MCF 10A (cell line): Measurements from ENCODE around the gene TMEM156. TPM values are rescaled to one million over a fixed set of nuclear protein-coding genes. Genes with fewer than 3 reads are reported as not detected.
"Not testable (repeated sequence)": the region's sequence is repeated elsewhere in the genome, so short reads cannot be mapped to it uniquely, and the experiment has no call there.

ENCODE experiments used
- BruUV-seq: library from RNA; stranded (reverse); fragments of 400-500 nt; replicated peaks from 2 replicates; lab custom pipeline; 2021; lab: Mats Ljungman, UMichigan
- CTCF ChIA-PET: fragments of 300-600 bp; sonication (Branson Sonifier 250); formaldehyde crosslinking; extraction: SDS; loops from one replicate; lab custom pipeline; 2021; ENCODE audit warnings: antibody characterized with exemption, inconsistent platforms; lab: Yijun Ruan, JAX
- POLR2A ChIA-PET: fragments of 300-600, 350-650 bp; sonication (Branson Sonifier 250); formaldehyde crosslinking; extraction: SDS; loops from one replicate; lab custom pipeline; 2020; ENCODE audit warnings: antibody characterized with exemption, inconsistent platforms; lab: Yijun Ruan, JAX
- DNase-seq: peaks from one replicate; pipeline ENCODE4 v3.0.0-alpha.2; 2018; ENCODE audit not compliant: unreplicated experiment
- H3K27ac Mint-ChIP-seq: one replicate; pipeline ENCODE4 v1.8.0; 2022; ENCODE audit warnings: mild to moderate bottlenecking, low read depth, mixed read lengths; ENCODE audit not compliant: unreplicated experiment
- H3K27me3 Mint-ChIP-seq: one replicate; pipeline ENCODE4 v1.8.0; 2022; ENCODE audit warnings: mixed read lengths; ENCODE audit not compliant: insufficient read depth, unreplicated experiment
- H3K36me3 Mint-ChIP-seq: one replicate; pipeline ENCODE4 v1.8.0; 2022; ENCODE audit warnings: mild to moderate bottlenecking, moderate library complexity, mixed read lengths; ENCODE audit not compliant: insufficient read depth, unreplicated experiment
- H3K4me1 Mint-ChIP-seq: one replicate; pipeline ENCODE4 v1.8.0; 2022; ENCODE audit warnings: mixed read lengths; ENCODE audit not compliant: insufficient read depth, unreplicated experiment
- H3K4me3 Mint-ChIP-seq: one replicate; pipeline ENCODE4 v1.8.0; 2022; ENCODE audit warnings: mild to moderate bottlenecking, moderate library complexity, mixed read lengths; ENCODE audit not compliant: unreplicated experiment
- H3K9me3 Mint-ChIP-seq: one replicate; pipeline ENCODE4 v1.8.0; 2022; ENCODE audit warnings: mixed read lengths; ENCODE audit not compliant: unreplicated experiment
- CTCF ChIP-seq: fragments of 200-600 bp; IDR thresholded peaks from one replicate; pipeline ENCODE4 v1.8.0; 2022; ENCODE audit warnings: antibody characterized with exemption, mild to moderate bottlenecking; ENCODE audit not compliant: unreplicated experiment
- intact Hi-C: fragments of 100-400 bp; cut with micrococcal nuclease; formaldehyde crosslinking; loops from 2 replicates; pipeline ENCODE4 v1.14.1; 2022
- total RNA-seq: library from RNA; stranded (reverse); gene quantifications from 2 replicates; pipeline ENCODE4 v1.2.3, GENCODE V29; 2022

TMEM156 gene
- total RNA-seq, 1 experiment from 2014 or later: 5.3 TPM

DNA sequence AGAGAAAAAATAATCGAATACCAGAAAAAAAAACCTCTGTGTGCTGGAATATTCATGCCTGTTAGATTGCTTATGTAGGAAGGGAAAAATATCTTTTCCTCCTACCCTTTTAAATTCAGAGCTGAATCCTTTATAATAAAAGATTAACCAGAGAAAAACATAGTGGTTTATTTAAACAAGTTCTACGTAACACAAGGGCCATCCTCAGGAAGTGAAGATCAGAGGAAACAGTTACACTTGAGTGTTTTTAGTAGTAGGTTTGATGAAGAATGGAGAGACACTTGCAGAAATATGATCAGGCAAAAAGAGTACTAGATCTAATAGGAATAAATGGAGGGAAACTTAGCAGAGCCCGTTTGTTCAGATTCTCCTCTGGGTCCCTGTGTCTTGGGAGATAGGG is 66.3 kb downstream of the TMEM156 start:
- intact Hi-C loops: loop anchor here (5.0 kb wide), 1 partner anchor 76 kb away; no protein-coding TSS in a partner anchor
- CTCF ChIA-PET: interaction anchor here (0.7 to 1.4 kb wide), 3 partner anchors 13 to 84 kb away, joined by 3 to 5 read pairs (median 3); no protein-coding TSS in a partner anchor
- Mint-ChIP-seq H3K4me3 (no peak overlapping the region), H3K27me3 (no peaks in the 10 kb centered on the region), H3K9me3 (peaks cover 13% of the 10 kb centered on the region), H3K27ac (no peak overlapping the region), H3K36me3 (no peaks in the 10 kb centered on the region), H3K4me1 (peaks cover 7% of the 10 kb centered on the region)
- no TSS peak for BruUV-seq
- POLR2A ChIA-PET: no interaction called here
- DNase-seq: no peak
- TF ChIP-seq CTCF: no peak

DNA sequence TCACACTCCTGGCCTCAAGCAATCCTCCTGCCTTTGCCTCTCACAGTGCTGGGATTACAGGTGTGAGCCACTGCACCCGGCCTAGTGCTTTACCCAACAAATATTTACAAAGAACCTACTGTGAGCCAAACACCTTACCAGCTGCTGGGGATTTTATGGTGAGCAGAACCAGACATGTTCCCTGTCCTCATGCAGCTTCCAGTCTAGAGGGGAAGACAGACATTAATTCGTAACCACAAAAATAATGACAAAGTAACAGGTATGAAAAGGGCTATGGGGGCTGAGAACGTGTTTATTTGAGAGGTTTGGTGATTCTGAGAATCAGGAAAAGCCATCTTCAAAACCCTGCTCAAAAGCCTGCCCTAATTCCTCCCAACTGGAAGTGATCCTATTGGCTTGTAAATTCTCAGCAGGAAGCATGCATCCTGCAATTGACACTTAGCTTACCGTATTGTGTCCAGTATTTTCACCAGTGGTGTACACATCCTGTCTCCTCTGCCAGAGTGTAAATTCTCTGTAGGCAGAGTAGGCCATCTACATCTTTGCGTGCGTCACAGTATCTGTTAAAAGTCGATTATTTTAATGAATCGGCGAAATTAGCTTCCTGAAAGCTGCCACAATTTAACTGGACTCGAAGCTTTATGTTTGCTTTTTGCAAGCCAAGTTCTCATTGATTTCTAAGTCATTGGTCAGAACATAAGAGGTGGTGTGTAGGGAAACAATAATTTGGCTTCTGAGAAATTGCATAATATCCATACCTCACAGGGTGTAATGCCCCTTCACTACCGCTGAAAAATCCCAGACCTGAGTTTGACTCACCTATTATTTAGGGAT is 67.0 kb downstream of the TMEM156 start:
- ChIA-PET POLR2A (interaction anchor here (1.2 kb wide), 1 partner anchor 57 kb away, joined by 4 read pairs; no protein-coding TSS in a partner anchor), CTCF (interaction anchor here (0.7 to 1.4 kb wide), 4 partner anchors 13 to 235 kb away, joined by 3 to 5 read pairs (median 3); no protein-coding TSS in a partner anchor)
- Mint-ChIP-seq H3K36me3 (no peaks in the 10 kb centered on the region), H3K9me3 (peaks cover 13% of the 10 kb centered on the region), H3K27me3 (no peaks in the 10 kb centered on the region), H3K4me3 (no peak overlapping the region), H3K4me1 (peaks cover 7% of the 10 kb centered on the region), H3K27ac (no peak overlapping the region)
- no TSS peak for BruUV-seq
- intact Hi-C loops: loop anchor here (5.0 kb wide), 1 partner anchor 77 kb away; no protein-coding TSS in a partner anchor
- TF ChIP-seq CTCF: no peak
- peak; percentile 50 for DNase-seq

GRCh38 chr4:38959248-38959647 is 73.0 kb downstream of the TMEM156 start:
- H3K4me3 Mint-ChIP-seq, H3K4me1 Mint-ChIP-seq, DNase-seq, intact Hi-C loops, BruUV-seq, H3K36me3 Mint-ChIP-seq, H3K27ac Mint-ChIP-seq, H3K27me3 Mint-ChIP-seq: not testable (repeated sequence)
- CTCF ChIA-PET: interaction anchor here (0.7 kb wide), 1 partner anchor 1524 kb away, joined by 3 read pairs; no protein-coding TSS in a partner anchor
- H3K9me3 Mint-ChIP-seq: peaks cover 13% of the 10 kb centered on the region
- POLR2A ChIA-PET: interaction anchor here (1.9 kb wide), 1 partner anchor 10 kb away, joined by 7 read pairs; no protein-coding TSS in a partner anchor

DNA sequence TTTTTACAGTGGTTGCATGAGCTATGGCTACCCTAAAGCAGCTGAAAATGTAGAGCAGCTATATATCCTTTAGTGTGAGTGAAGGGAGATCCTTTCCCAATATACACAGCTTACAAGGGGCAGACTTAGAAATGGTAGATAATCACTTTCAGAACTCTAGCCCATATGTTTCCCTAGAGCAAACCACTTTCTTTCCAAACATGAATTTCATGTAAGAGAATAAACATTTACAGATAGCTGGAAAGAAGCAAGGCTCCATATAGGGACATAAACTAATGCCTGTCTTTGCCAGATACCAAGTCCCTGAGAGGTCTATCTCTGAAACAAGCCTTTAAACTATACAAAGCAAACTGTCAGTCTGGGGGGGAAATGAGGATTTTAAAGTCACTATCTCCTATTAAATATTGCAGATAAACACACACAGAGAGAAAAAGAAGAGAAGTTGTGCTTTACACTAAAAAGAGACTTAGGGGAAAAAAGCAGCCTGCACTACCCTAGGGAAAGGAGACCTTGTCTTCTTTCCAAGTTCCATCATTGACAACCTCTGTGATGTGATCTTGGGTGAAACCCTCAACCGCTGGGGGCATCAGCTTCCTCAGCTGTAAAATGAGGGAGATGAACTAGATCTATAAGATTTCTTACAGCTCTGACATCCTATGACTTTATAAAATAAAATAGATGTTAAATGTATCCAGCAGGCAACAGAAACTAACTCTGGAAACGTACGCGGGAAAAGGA is 73.6 kb downstream of the TMEM156 start:
- Mint-ChIP-seq H3K36me3 (no peaks in the 10 kb centered on the region), H3K4me3 (no peak overlapping the region), H3K4me1 (no peaks in the 10 kb centered on the region), H3K27ac (no peak overlapping the region), H3K27me3 (no peaks in the 10 kb centered on the region), H3K9me3 (peaks cover 13% of the 10 kb centered on the region)
- no peak for DNase-seq
- BruUV-seq: no TSS peak
- intact Hi-C loops: no loop called here
- TF ChIP-seq CTCF: no peak
- POLR2A ChIA-PET: interaction anchor here (0.6 to 1.9 kb wide), 2 partner anchors 10 to 46 kb away, joined by 3 to 7 read pairs; no protein-coding TSS in a partner anchor
- CTCF ChIA-PET: interaction anchor here (0.6 to 0.7 kb wide), 3 partner anchors 8 to 1524 kb away, joined by 3 to 5 read pairs (median 3); no protein-coding TSS in a partner anchor
